ENCODE measurements around the gene DUOXA1. TPM values are rescaled to one million over a fixed set of nuclear protein-coding genes. Genes with fewer than 3 reads are reported as not detected.

Gene DUOXA1
- total RNA-seq, 4 donors from 2014 or later: not detected

Other genes with a start within 250 kb of the DUOXA1 start
- not detected for gene TERB2, start 173.2 kb downstream of the DUOXA1 start, total RNA-seq
- gene SORD, start 106.7 kb downstream of the DUOXA1 start, total RNA-seq: 10 to 100 TPM in 1 of 4 donors, 1 to 10 TPM in 3; 2.6 to 11.6 (median 3.6) TPM
- not detected for gene DUOX2, start 15.7 kb downstream of the DUOXA1 start, total RNA-seq
- gene DUOXA2, start 15.6 kb downstream of the DUOXA1 start, total RNA-seq: not detected
- gene DUOX1, start 115 bp upstream of the DUOXA1 start, total RNA-seq: under 1 TPM in 3 of 4 donors, not detected in 1; 0.07 to 0.56 (median 0.13) TPM
- 1 to 10 TPM in 3 of 4 donors, under 1 TPM in 1; 0.80 to 3.3 (median 1.7) TPM for gene SHF, start 58.1 kb upstream of the DUOXA1 start, total RNA-seq
- not detected for gene SLC28A2, start 122.4 kb upstream of the DUOXA1 start, total RNA-seq
- gene GATM, start 248.7 kb upstream of the DUOXA1 start, total RNA-seq: 10 to 100 TPM; 18.0 to 92.1 (median 35.3) TPM